HG03342 (cell line): ENCODE measurements around the gene FZR1.

Experiments used
- ATAC-seq: cut with Tn5 transposase; IDR thresholded peaks from one replicate; pipeline ENCODE4 v1.9.1; 2021; ENCODE audit warnings: mild to moderate bottlenecking, moderate library complexity; ENCODE audit not compliant: unreplicated experiment

FZR1 gene

DNA sequence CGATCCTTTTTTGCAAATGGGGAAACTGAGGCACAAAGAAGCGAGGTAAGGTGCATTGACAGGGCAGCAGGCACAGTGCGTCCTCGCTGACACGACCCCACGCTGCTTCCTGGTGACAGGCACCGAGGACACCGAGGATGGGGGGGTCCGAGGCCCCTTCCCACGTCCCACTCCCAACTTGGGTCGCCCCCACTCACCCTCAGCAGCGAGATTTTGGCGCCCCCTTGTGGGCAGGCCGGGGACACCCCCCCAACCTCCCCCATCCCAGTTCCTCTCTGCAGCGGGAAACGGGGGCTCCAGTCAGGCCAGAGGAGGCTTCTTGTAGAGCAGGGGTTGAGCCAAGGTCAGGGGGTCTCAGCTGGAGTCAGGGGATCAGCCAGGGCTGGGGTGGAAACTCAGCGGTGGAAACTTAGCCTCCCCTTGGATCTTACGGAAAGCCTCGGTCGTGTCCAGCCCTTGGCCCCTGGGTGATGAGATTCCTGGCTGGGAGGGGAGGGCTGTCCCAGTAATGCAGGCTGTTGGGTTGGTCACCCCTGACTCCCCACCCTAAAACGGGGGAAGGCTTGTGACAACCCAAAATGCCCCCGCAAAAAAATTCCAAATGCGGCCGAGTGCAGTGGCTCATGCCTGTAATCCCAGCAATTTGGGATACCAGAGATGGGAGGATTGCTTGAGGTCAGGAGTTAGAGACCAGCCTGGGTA lies 34.0 kb upstream of the FZR1 start:
- ATAC-seq: no peak

DNA sequence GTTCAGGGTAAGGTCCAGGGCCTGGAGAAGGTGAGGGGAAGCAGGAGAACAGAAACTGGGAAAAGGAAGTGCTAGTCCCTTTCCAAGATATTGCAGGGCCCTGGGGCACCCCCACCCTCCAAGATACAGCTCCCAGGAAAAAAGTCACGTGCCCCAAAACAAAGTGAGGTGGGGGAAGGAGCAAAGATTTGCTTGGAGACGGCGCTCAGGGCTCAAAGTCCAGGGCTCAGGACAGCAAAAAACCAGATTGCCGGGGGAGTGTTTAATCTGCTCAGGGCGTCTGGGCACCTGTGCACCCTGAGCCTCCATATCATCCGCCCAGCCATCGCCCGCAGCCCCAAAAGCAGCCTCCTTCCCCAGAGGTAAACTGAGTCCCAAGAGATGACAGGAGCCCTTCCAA lies 32.1 kb upstream of the FZR1 start:
- ATAC-seq: no peak

DNA sequence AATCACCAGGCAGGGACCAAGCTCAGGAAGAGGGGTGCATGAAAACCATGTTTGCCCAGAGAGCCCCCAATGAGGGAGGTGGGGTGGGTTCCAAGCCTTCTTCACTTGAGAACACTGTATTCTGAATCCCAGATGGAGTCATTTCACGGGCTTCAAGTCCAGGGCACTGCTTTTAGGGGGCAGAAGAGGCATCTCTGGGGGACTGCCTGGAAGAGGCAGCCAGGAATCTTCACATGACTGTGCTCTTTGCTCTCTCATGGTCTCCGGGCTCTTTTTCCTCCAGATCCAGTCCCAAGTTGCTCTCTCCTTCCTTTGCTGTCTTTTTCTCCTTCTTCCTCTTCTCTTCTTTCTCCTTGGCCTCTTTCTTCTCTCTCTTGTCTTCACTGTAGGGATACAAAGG lies 31.5 kb upstream of the FZR1 start:
- no peak for ATAC-seq

DNA sequence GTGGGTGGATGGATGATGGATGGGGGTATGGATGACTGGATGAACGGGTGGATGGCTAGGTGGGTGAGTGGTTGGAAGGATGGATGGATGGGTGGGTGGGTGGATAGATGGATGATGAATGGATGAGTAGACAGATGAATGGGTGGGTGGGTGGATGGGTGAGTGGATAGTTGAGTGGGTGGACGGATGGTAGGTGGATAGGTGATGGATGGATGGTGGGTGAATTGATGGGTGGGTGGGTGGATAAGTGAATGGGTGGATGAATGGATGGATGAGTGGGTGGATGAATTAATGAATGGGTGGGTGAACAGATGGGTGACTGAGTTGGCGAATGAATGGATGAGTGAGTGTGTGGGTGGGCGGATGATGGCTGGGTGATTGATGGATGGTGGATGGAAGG lies 30.7 kb upstream of the FZR1 start:
- no peak for ATAC-seq

DNA sequence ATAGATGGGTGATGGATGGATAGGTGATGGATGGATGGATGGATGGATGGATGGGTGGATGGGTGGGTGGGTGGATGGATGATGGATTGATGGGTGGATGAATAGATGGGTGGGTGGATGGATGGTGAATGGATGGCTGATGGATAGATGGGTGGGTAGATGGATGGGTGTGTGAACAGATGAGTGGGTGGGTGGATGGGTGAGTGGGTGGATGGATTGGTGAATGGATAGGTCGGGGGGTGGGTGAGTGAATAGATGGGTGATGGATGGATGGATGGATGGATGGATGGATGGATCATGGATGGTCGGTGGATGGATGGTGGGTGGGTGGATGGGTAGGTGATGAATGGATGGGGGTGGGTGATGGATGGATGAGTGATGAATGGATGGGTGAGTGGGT lies 29.3 kb upstream of the FZR1 start:
- no peak for ATAC-seq

GRCh38 chr19:3477506-3477905 lies 28.6 kb upstream of the FZR1 start:
- no peak for ATAC-seq

- no peak for ATAC-seq
These were observed 28.2 kb upstream of the FZR1 start for GRCh38 chr19:3477951-3478350.

DNA sequence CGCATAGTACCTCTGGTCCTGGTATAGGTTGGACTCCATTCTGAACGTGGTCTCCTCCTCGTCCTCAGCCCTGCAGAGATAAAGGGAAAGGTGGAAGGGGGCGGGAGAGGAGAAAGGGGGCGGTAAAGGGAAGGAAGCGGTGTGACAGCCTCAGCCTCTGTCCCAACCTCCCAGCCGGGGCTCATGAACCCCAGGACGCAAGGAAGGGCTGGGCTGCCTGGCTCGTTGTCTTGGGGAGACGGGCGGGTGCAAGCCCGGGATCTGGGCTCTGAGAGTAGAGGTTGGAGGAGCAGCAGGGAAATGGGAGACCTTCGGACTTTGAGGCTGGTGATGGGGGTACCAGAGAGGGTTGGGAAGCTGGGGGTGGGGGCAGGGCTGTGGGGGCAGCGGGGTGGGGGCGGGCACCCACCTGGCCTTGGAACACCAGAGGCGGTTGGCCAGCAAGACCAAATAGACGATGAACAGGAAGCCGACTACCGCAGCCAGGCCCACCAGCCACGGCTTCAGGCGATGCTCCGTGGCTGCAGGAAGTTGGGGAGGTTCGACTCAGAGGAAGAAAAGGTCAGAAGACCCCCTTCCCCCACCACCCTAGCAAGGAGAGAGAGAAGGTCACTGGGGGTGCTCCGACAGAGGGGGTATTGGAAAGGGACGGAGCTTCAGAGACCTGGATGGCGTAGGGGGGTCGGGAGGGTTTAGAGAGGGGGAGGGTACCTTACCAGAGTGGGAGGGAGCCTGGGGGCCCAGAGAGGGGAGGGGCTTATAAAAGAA lies 27.5 kb upstream of the FZR1 start:
- no peak for ATAC-seq

DNA sequence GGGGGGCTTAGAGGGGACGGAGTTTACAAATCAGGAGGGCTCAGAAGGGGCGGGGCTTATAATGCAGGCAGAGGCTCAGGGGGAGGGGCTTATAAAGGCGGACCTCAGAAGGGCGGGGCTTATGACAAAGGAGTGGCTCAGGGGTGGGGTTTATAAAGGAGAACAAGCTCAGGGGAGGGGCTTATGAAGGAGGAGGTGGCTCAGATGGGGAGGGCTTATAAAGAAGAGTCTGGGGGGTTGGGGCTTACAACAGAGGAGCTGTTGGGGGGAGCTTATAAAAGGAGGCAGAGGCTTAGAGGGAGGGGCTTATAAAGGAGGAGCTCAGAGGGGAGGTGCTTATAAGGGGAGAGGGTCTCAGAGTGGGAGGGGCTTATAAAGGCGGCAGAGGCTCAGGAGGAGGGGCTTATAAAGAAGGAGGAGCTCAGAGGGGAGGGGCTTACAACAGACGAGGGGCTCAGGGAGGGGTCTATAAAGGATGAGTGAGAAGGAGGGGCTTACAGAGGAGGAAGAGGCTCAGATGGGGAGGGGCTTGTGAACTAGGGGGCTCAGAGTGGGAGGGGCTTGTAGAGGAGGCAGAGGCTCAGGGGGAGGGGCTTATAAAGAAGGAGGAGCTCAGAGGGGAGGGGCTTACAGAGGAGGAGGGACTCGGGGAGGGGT lies 26.8 kb upstream of the FZR1 start:
- no peak for ATAC-seq

- ATAC-seq: no peak
These were observed 26.3 kb upstream of the FZR1 start for GRCh38 chr19:3479834-3480215.

DNA sequence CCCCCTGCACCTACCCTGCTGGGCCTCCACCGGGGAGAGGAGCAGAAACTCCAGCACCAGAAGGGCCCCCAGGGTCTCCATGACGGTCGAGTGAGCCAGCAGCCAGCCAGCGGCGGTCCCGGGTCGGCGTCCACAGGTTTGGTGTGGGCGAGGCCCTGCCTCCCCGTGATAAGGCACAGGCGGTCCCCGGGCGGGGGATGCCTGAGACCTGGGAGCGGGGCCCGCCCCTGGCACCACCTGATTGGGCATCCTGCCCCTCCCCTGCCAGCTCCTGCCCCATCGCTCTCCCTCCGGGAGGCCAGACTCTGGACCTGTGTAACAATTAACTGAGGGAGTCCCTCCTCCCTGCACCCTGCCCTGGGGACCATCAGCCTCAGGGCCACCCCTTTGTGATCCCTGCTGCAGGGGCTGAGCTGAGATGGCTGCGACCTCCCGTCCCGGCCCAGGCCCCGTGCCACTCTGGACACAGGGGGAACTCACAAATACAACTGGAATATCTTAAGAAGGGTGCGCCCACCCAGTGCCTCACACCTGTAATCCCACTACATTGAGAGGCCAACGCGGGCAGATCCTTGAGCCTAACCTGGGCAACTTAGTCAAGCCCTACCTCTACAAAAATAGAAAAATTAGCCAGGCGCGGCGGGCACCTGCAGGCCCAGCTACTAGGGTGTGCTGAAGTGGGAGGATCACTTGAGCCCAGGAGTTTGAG lies 25.6 kb upstream of the FZR1 start, which contains the start of gene SMIM24:
TSS of gene SMIM24 (minus strand) at position 143 of the 709 bp plus-strand sequence. CDS start at position 81, 62 bp downstream.
- ATAC-seq: no peak

GRCh38 chr19:3481241-3482090 lies 24.6 kb upstream of the FZR1 start:
- ATAC-seq: no peak

DNA sequence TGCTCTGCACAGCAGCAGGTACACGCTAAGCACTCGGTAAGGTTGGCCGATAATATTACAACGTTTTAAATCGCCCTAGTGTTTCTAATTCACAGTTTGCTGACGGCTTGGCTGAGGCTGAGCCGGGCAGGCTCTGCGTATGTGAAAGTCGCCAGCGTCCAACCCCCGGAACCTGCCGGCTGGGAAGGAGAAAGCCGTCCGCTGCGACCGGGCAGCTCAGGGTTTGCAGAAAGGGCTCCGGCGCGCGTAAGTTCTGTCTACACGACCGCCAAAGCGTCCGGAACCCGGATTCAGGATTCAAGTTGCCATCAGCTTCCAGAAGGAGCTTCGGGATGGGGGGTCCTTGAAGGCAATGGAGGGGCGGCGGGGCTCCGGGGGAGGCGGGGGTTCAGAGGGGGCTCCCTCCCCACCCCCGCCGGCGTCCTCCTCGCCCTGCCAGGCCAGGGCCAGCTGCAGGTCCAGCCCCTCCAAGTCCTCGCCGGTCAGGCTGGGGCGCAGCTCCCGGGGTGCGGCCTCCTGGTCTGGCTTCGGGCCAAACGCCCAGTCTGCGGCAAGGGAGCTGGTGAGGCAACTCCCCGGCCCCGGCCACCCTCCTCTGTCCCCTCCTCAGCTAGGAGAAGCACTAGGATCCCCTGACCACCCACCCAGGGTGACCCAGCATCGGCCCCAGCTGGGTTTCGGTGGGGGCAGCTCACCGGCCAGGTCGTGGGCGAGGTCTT lies 23.4 kb upstream of the FZR1 start:
- ATAC-seq: no peak

DNA sequence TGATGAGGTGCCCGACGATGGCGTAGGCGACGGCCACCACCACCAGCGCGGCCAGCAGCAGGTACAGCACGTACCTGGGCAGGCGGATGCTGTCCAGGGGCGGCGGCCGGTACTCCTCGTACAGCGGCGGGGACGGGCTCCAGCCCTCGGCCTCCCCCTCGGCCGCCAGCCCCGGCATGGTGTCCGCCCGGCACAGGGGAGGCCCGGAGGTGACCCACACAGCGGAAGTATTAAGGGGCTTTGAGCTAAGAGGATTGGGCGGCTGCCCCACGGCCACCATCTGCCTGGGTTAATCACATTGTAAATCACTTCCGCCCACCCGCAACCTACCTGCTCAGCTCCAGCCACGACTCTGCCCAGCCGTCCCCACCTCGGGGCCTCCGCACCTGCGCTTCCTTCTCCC lies 22.9 kb upstream of the FZR1 start, which contains the start of gene SMIM44:
TSS of gene SMIM44 (minus strand) at position 216 of the 403 bp plus-strand sequence. CDS start at position 178, 38 bp downstream.
- ATAC-seq: no peak

DNA sequence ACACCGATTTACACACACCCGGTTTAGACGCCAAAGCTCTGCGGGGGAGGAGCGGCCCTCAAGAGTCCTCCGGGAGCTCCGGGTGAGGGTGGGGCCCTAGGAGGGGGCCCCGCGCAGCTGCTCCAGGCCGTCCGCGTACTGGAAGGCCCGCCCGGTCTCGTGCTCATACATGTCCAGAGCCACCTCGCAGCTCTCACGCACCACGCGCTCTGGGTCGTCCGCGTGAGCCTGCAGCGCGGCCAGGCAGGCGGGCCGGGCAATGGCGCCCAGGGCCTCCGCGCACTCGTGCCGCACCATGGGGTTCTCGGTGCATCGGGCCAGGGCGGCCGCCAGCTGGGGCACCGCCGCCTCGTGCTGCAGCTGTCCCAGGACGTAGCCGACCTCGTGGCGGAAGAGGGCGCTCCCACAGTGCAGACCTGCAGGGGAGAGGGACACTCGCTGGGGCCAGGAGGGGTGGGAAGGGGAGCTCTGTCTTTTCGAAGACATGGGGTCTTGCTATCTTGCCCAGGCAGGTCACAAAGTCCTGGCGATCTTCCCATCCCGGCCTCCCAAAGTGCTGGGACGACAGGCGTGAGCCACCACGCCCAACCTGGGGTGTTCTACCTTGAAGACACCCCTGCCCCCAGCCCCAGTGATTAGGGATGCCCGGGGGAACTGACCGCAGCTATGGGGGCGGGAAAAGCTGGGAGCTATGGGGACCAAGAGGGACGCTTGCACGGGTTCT lies 14.6 kb upstream of the FZR1 start:
- ATAC-seq: no peak

DNA sequence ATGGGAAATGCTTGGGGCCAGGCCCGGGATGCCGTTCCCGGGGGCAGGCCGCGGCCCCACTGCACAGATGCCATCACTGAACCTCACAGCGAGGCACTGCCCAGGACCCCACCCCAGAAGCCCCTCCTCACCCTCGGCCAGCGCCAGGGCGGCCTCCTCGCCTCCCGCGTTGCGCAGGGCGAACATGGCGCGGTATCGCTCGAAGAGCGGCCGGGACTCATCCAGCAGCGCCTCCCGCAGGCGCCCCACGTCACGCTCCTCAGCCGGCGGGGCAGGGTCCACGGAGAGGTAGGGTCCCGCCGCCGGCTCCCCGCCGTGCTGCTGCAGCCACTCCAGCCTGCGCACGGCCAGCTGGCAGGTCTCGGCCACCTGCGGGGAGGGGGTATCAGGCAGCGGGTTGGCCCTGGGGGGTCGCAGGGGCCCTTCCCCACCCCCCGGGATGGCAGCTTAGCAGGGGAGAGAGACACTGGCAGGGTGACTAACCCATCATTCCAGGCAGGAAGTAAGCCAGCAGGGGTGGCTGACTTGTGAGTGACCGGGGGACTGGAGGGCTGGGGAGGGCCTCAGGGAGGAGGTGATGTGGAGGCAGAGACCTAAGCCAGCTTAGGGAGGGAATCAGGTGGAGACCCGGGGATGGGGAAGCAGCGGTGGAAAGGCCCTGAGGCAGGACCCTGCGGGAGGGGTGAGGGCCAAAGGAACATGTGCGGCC lies 13.8 kb upstream of the FZR1 start:
- no peak for ATAC-seq

DNA sequence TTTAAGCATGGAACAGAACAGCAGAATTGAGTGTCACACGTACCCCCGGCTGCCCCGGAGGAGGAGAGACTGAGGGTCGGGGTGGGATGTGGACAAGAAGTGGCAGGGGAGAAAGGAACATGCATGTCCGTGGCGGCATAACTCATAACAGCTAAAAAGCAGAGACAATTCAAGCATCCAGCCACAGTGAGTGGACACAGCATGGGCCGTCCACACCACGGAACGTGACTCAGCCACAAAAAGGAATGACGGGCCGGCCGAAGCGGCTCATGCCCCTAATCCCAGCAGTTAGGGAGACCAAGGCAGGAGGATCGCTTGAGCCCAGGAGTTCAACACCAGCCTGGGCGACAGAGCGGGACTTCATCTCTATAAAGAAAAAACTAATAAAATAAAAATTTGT lies 13.2 kb upstream of the FZR1 start:
- no peak for ATAC-seq

- ATAC-seq: no peak
These were observed 12.5 kb upstream of the FZR1 start for GRCh38 chr19:3493651-3494050.
